OCI-LY1 (cell line): ENCODE data around the gene MKX.

Experiments
- H2AFZ ChIP-seq: fragments of 200-600 bp; sonication (generic), shearing (Covaris generic); 2 replicates; pipeline ENCODE4 v1.6.0; 2014; ENCODE audit warnings: antibody characterized with exemption, mild to moderate bottlenecking, low read length
- H3F3A ChIP-seq: fragments of 200-600 bp; sonication (generic), shearing (Covaris generic); 2 replicates; pipeline ENCODE4 v1.6.0; 2014; ENCODE audit warnings: mild to moderate bottlenecking, antibody characterized with exemption, low read length, moderate library complexity; ENCODE audit not compliant: insufficient read depth
- H3K27ac ChIP-seq: fragments of 200-600 bp; sonication (generic); 2 replicates; pipeline ENCODE4 v1.5.1; 2014; ENCODE audit warnings: low read length, mixed run types, mild to moderate bottlenecking, low read depth; ENCODE audit not compliant: poor library complexity, severe bottlenecking
- H3K27me3 ChIP-seq: fragments of 200-600 bp; sonication (generic); 2 replicates; pipeline ENCODE4 v1.6.0; 2014; ENCODE audit warnings: antibody characterized with exemption, mild to moderate bottlenecking, low read length, moderate library complexity; ENCODE audit not compliant: insufficient read depth
- H3K36me3 ChIP-seq: fragments of 200-600 bp; sonication (generic); 2 replicates; pipeline ENCODE4 v1.6.1; 2014; ENCODE audit warnings: mild to moderate bottlenecking, antibody characterized with exemption, low read length, moderate library complexity, mixed read lengths; ENCODE audit not compliant: insufficient read depth
- H3K4me1 ChIP-seq: fragments of 200-600 bp; sonication (generic); 2 replicates; pipeline ENCODE4 v1.5.1; 2014; ENCODE audit warnings: mild to moderate bottlenecking, low read length, moderate library complexity; ENCODE audit not compliant: insufficient read depth, severe bottlenecking
- H3K4me2 ChIP-seq: fragments of 200-600 bp; sonication (generic), shearing (Covaris generic); 2 replicates; pipeline ENCODE4 v1.6.1; 2014; ENCODE audit warnings: low read length
- H3K4me3 ChIP-seq: fragments of 200-600 bp; sonication (generic); 2 replicates; pipeline ENCODE4 v1.5.1; 2014; ENCODE audit warnings: low read length, low read depth, mild to moderate bottlenecking, mixed read lengths; ENCODE audit not compliant: poor library complexity, severe bottlenecking
- H3K79me2 ChIP-seq: fragments of 200-600 bp; shearing (Covaris generic); 2 replicates; pipeline ENCODE4 v1.6.1; 2016; ENCODE audit warnings: mixed run types, low read length, mixed read lengths; ENCODE audit not compliant: insufficient read depth
- H3K9ac ChIP-seq: fragments of 200-600 bp; sonication (generic), shearing (Covaris generic); 2 replicates; pipeline ENCODE4 v1.6.1; 2014; ENCODE audit warnings: mild to moderate bottlenecking, low read length, mixed read lengths
- H3K9me2 ChIP-seq: fragments of 200-600 bp; sonication (generic), shearing (Covaris generic); 2 replicates; pipeline ENCODE4 v1.6.1; 2014; ENCODE audit warnings: low read depth, mild to moderate bottlenecking, low read length, mixed read lengths
- H3K9me3 ChIP-seq: fragments of 200-600 bp; shearing (Covaris generic); 2 replicates; pipeline ENCODE4 v1.6.1; 2014; ENCODE audit warnings: low read length, mixed read lengths
- H4K20me1 ChIP-seq: fragments of 200-600 bp; sonication (generic), shearing (Covaris generic); 2 replicates; pipeline ENCODE4 v1.6.0; 2016; ENCODE audit warnings: mild to moderate bottlenecking, low read length; ENCODE audit not compliant: insufficient read depth
- EZH2 ChIP-seq: fragments of 200-600 bp; sonication (generic), shearing (Covaris generic); IDR thresholded peaks from 2 replicates; pipeline ENCODE4 v1.8.0; 2017; ENCODE audit warnings: borderline replicate concordance, mixed run types, mild to moderate bottlenecking, antibody characterized with exemption, low read length, moderate library complexity, mixed read lengths
- TF ChIP-seq, protein P1 (sequence below): fragments of 200-600 bp; sonication (generic), shearing (Covaris generic); IDR thresholded peaks from 2 replicates; pipeline ENCODE4 v1.5.1; 2017; ENCODE audit warnings: mild to moderate bottlenecking, antibody characterized with exemption, low read length, moderate library complexity, mixed read lengths

Gene MKX

DNA sequence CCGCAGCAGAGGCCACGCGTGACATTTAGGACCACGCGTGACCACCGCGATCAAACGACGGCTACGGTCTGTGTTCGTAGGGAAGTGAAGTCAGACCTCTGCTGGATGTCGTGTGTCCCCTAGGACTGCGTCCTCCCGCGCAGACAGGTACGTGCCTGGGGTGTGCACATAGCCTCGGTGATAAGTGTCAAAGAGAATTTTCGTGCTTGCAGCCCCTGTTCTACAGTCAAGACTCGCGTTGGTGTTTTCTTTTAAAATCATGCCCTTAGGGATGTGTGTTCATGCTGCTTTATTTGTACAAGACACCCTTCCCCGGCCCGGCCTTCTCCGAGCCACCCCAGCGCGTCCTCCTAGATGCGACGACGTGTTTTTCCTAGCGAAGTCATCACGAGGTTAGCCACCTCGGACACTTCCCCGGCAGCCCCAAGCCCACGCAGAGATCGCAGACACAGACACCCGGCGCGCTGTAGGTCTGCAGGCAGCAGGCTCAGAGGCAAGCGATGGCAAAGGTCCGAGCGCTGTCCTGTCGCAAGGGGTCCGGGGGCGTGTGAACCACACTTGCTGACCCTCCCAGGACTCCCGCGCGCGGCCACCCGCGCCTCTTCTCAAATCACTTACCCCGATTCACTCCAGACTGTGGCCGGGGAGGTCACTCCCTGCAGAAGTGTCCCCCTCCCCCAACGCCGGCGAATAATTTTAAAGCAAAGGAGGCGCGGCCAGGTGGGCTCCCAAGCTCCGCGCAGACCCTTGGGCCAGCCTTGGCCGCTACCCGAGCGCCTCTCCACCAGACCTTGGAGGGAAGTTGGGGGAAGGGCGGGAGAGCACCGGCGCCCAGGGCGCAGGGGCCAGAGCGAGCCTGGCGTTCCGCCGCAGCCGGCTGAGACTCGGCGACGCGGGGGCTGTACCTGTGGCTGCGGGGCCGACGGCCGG is 552 bp downstream of the MKX start:
- no peaks in the 10 kb centered on the region for H3K27me3 ChIP-seq
- H3K27ac ChIP-seq: no peak overlapping the region
- no peaks in the 10 kb centered on the region for H3K9me3 ChIP-seq
- H3K4me3 ChIP-seq: no peak overlapping the region
- H4K20me1 ChIP-seq: no peaks in the 10 kb centered on the region
- H3K9me2 ChIP-seq: no peaks in the 10 kb centered on the region
- no peak overlapping the region for H3K4me2 ChIP-seq
- TF ChIP-seq, protein P1, sequence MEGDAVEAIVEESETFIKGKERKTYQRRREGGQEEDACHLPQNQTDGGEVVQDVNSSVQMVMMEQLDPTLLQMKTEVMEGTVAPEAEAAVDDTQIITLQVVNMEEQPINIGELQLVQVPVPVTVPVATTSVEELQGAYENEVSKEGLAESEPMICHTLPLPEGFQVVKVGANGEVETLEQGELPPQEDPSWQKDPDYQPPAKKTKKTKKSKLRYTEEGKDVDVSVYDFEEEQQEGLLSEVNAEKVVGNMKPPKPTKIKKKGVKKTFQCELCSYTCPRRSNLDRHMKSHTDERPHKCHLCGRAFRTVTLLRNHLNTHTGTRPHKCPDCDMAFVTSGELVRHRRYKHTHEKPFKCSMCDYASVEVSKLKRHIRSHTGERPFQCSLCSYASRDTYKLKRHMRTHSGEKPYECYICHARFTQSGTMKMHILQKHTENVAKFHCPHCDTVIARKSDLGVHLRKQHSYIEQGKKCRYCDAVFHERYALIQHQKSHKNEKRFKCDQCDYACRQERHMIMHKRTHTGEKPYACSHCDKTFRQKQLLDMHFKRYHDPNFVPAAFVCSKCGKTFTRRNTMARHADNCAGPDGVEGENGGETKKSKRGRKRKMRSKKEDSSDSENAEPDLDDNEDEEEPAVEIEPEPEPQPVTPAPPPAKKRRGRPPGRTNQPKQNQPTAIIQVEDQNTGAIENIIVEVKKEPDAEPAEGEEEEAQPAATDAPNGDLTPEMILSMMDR: no peak
- TF ChIP-seq EZH2: no peak
- H2AFZ ChIP-seq: no peak overlapping the region
- no peaks in the 10 kb centered on the region for H3K79me2 ChIP-seq
- H3K9ac ChIP-seq: no peak overlapping the region
- H3K36me3 ChIP-seq: no peaks in the 10 kb centered on the region
- H3F3A ChIP-seq: no peaks in the 10 kb centered on the region
- H3K4me1 ChIP-seq: no peaks in the 10 kb centered on the region

DNA sequence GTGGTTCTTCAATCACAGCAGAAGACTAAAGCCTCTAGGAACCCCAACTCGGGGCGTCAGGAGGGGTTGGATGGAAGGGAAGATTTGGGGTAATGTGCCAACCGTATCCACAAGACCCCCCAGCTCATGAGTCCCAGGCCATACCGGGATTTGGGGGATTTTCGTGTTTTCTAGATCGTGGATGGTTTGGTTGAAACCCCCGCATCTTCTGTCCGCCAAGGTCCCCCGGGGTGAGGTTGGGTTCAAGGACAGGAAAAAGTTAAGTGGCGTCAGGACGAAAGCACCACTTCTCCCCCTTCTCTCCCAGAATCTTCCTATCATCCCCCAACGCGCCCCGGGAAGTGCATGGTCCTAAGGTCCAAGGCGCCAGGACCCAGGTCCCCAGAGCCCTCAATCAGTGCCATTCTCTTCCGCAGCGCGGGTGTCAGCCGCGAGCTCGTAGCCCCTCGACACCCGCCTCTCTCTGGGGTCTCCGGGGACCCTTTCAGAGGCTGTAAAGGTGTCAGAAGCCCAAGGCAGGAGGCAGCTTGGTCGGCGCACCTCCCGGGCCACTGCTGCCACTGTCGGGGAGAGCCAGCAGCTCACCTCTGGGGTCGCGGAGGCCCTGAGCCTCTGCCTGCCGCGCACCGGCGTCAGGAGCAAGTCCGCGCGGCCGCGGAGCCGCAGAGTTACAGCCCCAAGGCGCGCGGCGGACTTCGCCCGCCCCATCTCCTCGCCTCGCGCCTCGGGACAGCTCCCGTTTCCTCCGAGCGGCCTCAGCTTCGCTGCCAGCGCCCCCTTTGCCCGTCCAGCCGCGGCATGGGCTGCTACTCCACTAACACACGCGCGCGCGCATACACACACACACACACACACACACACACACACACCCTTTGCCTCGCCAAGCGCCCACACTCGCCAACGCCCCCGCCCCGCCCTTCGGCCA is 1.5 kb downstream of the MKX start:
- no peaks in the 10 kb centered on the region for H3K9me2 ChIP-seq
- H3K9me3 ChIP-seq: no peaks in the 10 kb centered on the region
- TF ChIP-seq, protein P1: no peak
- no peak for TF ChIP-seq EZH2
- no peaks in the 10 kb centered on the region for H3F3A ChIP-seq
- H3K4me1 ChIP-seq: no peaks in the 10 kb centered on the region
- H3K4me3 ChIP-seq: no peak overlapping the region
- no peak overlapping the region for H2AFZ ChIP-seq
- no peaks in the 10 kb centered on the region for H3K36me3 ChIP-seq
- no peak overlapping the region for H3K9ac ChIP-seq
- H3K4me2 ChIP-seq: no peak overlapping the region
- H3K27me3 ChIP-seq: no peaks in the 10 kb centered on the region
- H4K20me1 ChIP-seq: no peaks in the 10 kb centered on the region
- H3K79me2 ChIP-seq: no peaks in the 10 kb centered on the region
- no peak overlapping the region for H3K27ac ChIP-seq

GRCh38 chr10:27743012-27743876 is 2.4 kb downstream of the MKX start:
- H2AFZ ChIP-seq: no peak overlapping the region
- no peak overlapping the region for H3K9ac ChIP-seq
- no peaks in the 10 kb centered on the region for H4K20me1 ChIP-seq
- TF ChIP-seq, protein P1: no peak
- no peak for TF ChIP-seq EZH2
- no peak overlapping the region for H3K4me3 ChIP-seq
- H3K9me3 ChIP-seq: no peaks in the 10 kb centered on the region
- H3F3A ChIP-seq: no peaks in the 10 kb centered on the region
- H3K4me2 ChIP-seq: no peak overlapping the region
- no peaks in the 10 kb centered on the region for H3K9me2 ChIP-seq
- H3K27me3 ChIP-seq: no peaks in the 10 kb centered on the region
- no peaks in the 10 kb centered on the region for H3K36me3 ChIP-seq
- H3K79me2 ChIP-seq: no peaks in the 10 kb centered on the region
- H3K4me1 ChIP-seq: no peaks in the 10 kb centered on the region
- no peak overlapping the region for H3K27ac ChIP-seq
